GM18519 (cell line): ENCODE data around the gene GPC3.

Experiments used
- ATAC-seq: cut with Tn5 transposase; IDR thresholded peaks from one replicate; pipeline ENCODE4 v1.9.1; 2021; ENCODE audit warnings: mild to moderate bottlenecking, moderate library complexity; ENCODE audit not compliant: unreplicated experiment, low FRiP score

Gene GPC3

GRCh38 chrX:133933316-133933715 is 52.1 kb downstream of the GPC3 start:
- no peak for ATAC-seq

DNA sequence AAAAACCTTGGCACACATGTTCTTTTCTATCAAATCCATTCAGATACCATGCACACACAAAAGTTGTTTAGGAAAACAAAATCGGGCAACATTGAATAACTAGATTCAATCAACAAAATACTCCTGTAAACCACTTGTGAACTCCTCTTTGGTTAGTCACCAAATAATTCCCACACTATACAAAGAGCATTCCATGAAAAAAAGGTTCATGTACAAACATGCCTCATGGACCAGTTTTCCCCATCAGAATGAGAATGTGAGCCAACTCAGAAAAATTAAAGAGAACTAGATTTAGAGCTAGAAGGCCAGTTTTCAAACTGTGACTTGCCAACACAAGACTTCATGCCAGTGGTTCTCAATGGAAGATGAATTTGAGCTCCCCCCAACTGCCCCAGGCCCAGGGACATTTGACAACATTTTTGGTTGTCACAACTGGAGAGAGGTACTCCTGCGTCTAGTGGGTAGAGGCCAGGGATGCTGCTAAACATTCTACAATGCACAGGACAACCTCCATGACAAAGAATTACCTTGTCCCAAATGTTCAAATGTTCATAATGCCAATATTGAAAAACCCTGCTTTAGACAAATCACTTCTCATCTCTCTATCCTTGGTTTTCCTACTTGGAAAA is 55.4 kb downstream of the GPC3 start:
- no peak for ATAC-seq

DNA sequence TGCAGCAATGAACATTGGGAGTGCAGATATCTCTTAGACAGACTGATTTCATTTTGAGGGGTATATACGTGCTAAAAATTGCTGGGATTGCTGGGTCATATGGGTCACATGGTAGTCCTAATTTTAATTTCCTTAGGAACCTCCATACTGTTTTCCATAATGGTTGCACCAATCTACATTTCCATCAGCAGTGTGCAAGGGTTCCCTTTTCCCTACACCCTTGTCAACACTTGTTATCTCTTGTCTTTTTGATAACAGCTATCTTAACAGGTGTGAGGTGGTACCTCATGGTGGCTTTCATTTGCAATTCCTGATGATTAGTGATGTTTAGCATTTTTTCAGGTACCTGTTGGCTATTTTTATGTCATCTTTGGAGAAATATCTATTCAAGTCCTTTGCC is 57.0 kb downstream of the GPC3 start:
- no peak for ATAC-seq

- no peak for ATAC-seq
Measured at GRCh38 chrX:133926809-133927208, 58.6 kb downstream of the GPC3 start.

DNA sequence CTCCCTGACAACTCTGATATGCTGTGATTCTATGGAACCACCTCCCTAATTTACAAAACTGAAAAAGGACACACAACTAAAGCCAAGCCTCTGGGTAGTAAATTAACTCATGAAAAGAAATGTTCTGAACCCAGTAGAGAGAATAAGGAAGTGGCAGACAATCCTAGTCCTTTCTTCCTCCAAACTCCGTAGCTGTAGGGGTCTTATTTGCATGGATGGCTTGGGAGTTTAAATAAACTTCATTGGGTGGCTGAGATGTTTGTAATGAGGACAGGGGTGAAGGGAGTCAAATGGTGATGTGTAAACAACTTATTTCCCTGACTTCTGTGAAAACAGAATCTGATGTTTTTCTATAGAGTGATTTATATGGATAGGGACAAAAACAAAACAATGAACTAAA is 59.3 kb downstream of the GPC3 start:
- no peak for ATAC-seq

DNA sequence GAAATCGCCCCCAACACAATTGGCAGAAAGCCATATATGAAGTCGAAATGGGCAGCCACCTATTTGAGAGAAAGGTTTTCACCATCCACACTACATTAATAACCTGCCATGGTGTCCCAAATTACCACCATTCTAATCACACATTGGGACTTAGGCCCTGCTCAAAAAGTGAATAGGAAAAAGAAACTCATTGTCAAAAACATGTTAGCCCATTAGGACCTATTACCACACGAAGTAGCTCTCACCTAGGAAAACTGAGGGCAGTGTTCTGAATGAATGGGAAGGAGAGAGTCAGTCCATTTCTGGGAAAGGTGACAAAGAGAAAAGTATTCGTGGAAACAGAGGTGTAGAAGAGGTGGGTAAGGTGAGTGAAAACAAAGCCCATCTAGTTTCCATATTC is 60.8 kb downstream of the GPC3 start:
- no peak for ATAC-seq

DNA sequence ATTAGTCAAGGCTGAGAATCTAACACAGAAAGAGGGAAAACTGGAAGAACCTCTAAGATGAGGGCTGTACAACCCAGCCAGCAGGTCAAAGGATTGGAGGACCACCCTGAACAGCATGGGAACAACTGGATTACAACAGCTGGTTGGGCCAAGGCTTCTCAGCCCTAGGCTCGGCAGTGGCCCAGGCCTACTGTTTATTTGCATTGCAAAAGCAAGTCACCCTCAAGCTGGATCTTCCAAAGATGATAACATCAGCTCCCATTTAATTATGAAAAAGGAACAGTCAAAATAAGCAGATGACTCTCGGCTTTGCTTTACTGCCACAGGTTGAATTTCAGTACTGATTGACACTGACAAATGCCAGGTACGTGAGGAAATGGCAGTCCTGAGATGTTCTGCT is 61.8 kb downstream of the GPC3 start:
- ATAC-seq = no peak

DNA sequence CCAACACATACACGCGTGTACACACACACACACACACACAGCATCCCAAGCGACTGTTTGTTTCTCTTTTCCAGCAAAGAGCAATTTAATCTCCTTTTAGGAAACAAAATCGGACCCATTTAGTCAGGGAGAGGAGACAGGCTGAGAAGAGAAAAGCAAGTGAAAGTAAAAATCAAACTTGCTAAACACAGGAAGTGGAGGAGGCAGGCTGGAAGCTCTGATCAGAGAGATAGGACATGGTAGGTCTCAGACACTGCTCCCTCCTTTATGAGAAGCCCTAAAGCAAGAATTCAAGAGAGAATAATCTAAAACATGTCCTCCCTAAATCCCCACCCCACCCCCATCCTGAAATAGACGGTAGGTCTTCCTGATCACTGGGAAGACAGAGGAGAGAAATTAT is 62.3 kb downstream of the GPC3 start:
- peak; percentile 82 for ATAC-seq

DNA sequence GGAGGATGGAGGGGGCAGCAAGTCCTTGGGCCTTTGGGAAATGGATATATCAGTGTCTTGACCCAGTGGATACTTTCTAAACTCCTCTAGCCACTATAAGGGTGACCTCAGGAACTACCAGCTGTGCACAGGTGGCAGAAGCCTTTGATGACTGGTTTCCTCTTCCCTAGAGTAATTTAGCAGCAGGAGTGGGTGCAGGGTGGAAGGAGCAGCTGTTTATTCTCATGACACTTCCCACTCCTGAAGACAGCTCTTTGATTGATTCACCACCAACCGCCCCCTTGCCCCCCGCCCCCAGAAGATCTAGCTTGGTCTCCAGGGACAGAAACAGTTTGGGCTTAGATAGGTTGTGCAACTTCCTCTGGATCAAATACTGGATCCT is 63.0 kb downstream of the GPC3 start:
- ATAC-seq = no peak

DNA sequence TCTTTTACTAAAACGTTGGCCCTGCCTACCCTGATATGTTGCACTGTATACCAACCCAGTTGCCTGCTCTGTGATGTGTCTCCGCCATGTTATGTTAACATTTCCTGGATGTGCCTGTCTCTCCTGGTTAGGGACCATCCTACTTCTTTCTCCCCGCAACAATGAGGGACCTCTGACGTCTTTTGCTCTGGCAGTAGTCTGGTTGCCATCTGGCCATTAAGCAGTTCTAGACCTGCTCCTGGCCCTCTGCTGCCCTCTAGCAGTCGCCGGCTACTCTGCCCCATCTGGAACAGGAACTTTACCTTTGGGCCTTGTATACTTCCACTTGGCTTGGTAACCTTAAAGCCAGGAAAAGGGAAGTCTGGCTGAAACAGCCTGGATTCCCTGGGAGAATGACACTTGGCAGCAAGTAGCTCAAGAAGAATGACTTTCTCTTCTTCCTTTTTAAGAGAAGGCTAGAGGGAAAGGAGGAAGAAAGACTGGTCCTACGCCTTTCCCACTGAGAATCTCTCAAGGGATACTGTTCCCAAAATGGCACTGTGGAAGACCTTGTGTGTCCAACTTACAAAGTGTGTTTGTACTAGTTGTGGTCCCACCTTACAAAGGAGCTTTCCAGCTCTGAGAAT is 63.5 kb downstream of the GPC3 start:
- no peak for ATAC-seq

DNA sequence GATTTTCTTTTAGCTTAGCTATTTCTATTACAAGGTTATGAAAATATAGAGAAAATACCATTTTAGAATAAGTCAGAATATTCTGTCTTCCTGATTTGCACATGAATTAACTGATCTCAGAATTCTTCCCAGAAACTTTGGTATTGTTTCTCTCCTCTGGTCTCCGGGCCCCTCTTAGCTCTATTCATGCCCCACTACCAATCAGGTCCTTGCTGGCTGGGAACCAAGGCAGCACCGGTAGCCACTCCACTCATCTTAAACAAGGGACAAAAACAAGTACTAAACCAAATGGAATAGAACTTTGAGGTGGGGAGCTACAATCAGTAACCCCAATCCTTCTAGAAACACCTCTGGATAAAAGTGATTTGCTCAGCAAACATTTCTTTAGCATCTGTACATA is 64.3 kb downstream of the GPC3 start:
- ATAC-seq = no peak

- no peak for ATAC-seq
Measured at GRCh38 chrX:133918361-133918771, 67.0 kb downstream of the GPC3 start.

DNA sequence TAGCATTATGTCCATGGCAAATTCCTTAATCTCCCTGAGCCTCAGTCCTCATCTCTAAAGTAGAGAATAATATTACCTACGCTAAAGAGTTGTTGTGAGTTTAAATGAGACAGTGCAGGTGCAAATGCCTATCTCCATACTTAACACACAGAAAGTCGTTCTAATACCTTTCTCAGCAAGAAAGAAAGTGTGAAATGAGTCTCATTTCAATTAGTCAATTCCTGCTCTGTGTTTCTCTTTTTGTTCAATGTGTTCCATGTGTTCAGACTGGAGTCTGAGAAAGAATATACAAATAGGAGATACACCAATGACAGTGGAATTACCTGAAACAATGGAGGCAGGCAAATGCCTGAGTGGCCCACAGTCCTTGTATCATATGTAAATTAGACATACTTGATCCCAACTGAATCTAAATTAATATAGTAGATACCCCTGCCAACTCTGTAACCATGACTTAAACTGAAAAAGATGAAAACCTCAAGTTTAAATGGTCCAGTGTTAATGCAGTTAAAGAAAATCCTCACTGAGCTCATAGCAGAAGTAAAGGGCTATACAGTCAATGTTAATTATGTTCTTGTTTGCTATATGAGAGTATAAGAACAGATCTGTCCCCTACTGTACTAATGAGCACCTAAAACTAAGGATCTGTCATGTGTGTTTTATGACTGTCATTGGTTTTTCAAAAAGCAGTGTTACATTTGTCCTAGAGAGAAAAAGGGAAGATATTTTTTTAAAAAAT is 68.2 kb downstream of the GPC3 start:
- ATAC-seq = no peak

DNA sequence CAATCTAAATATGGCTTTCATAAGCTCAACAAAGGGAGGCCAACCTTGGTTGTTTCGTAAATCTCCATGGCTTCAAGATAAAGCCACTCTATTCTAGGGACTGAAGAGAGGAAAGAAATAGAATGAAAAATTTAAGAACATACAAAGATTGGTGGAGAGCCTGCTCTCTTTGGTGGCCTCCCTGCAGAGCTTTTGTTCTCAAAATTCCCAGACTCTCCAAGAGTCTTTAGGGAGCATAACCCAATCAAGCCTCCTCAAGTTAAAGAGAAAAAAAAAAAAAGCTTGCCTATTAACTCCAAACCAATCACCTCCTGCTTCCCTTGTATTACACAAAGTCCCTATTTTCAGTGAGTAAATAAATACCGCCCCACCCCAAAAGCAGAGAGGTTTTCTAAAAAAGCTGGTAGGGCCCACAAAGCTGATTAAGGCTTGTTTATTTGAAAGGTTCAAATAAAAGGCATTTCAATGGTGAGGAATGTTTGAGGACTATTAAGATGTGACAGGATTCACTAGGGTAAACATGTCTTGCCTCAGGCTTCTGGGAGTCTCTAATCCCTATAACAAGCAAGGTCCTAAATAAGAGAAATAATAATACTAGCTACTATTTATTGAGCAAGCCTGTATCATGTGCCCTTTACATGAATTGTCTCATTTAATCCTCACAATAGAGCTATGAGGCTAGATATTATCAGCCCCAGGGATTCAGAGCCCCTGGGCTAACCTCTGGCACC is 71.6 kb downstream of the GPC3 start:
- ATAC-seq = no peak

DNA sequence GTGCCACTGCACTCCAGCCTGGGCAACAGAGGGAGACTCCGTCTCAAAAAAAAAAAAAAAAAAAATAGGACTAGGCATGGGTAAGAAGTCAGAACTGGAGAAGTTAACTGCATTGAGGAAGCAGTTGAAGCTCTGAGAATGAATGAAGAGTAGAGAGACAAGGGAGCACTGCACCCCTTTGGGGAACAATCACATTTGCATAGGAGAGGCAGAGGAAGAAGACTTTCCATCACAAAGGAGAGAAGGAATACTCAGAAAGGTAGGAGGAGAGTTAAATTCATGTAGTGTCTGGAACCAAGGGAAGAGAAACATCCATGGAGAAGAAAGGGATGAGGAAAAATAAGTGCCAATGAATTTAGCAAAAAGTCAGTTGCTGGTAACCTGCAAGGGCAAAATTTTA is 72.4 kb downstream of the GPC3 start:
- no peak for ATAC-seq

GRCh38 chrX:133911825-133912495 is 73.4 kb downstream of the GPC3 start:
- no peak for ATAC-seq

DNA sequence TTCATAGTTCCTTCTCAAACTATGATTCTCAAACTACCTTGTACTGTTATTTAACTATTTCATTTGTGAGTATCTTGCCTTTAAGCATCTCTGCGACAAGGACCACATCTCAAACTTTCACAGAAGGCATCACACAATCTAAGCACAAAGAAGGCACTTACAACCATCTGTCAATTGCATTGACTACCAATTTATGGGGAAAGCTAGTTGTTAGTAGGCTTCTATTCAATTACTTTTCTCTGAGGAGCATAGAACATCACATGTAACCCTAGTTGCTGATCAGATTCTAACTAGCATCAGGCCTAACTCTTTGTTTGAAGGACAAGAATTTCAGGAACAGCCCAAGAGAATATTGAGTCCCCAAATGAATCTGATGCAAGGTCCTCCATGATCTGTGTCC is 74.9 kb downstream of the GPC3 start:
- no peak for ATAC-seq

GRCh38 chrX:133909888-133910287 is 75.5 kb downstream of the GPC3 start:
- ATAC-seq = no peak

- no peak for ATAC-seq
Measured at GRCh38 chrX:133908223-133908955, 77.0 kb downstream of the GPC3 start.

DNA sequence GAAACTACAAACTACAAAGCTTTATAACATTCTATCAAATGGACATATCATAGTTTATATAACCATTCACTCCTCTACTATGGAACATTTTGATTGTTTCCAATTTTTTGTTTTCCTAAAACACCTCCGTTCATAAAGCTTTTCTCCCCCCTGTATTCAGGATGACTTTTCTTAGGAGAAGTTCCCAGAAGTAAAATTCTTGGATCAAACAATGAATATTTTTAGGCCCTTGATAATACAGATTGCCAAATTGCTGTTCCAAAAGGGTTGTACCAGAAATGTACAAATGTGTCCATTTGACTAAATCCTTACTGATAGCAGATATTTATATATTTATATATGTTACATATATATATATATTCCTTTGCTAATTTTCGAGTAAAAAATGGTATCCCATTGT is 77.8 kb downstream of the GPC3 start:
- ATAC-seq = no peak
